Stimulated activated CD4-positive, alpha-beta T cell treated with anti-CD3 and anti-CD28 coated beads, Interleukin-1b, Interleukin-23, amount 100 ng/mL, for 4 hours (primary cell): ENCODE results near the gene PTPRR.
"Not testable (repeated sequence)": the region's sequence is repeated elsewhere in the genome, so short reads cannot be mapped to it uniquely, and the experiment has no call there.

Source experiments
- DNase-seq, 2 donors: peaks; one replicate each; pipeline ENCODE4 v3.0.0-alpha.2; 2020; ENCODE audit warnings: low read depth in 2 of 2

PTPRR gene

DNA sequence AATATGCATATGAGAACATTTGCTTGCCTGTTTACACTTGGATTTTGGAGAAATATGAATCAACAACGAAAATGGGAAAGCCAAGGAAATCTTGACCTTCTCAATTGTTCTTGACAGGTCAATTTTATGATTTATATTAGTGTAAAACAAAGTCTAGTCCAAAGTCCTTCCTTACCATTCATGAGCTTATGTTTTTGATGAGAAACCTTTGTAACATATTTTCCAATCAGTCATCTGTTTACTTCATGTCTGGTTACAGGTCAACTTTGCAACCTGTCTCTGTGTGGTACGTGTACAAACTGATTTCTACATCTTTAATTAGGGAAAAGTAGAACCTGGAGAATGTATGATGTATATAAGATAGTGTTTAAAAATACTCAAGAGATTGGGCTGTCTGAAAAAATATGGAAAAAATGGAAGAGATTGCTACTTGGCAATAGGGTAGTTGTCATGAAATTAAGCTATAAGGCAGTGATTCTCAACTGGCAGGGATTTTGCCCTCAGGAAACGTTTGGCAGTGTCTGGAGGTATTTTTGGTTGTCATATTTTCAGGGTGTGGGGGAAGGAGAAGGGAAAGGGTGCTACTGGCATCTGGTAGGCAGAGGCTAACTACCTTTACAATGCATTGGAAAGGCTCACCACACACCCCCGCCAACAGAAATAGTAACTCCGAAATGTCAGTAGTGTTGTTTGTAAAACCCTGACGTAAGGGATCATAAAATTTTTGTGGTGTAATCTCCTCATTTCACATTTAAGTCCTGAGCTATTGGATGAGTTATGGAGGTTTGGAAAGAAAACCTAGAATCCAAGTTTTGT lies 172.9 kb downstream of the PTPRR start:
- no peak for DNase-seq

DNA sequence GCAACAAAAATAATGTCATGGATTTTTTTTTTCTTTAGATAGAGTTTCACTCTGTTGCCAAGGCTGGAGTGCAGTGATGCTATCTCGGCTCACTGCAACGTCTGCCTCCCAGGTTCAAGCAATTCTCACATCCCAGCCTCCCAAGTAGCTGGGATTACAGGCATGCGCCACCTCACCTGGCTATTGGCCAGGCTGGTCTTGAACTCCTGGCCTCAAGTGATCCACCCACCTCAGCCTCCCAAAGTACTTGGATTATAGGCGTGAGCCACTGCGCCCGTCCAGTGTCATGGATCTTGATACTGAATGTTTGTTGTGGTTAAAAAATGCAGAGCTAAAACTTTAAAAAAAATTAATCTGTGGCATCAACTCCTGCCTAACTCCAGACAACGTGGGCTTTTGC lies 175.5 kb downstream of the PTPRR start:
- no peak for DNase-seq

DNA sequence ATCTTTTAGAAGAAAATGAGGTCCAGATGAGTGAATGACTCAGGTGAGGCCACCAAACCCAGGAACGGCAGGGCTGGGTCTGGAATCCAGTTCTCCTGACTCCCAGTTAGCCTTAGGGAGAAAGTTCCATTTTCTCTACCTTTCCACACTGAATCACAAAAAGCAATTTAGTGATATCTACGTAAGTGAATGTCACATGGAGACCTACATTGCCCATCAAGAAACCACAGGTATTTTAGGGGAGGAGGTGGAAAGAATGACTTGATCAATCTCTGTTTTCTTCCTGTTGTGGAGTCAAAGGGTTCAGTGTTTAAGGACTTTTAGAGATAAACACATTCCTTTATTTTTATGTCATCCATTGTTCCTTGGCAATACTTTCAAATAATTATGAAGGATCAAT lies 176.4 kb downstream of the PTPRR start:
- DNase-seq = no peak

DNA sequence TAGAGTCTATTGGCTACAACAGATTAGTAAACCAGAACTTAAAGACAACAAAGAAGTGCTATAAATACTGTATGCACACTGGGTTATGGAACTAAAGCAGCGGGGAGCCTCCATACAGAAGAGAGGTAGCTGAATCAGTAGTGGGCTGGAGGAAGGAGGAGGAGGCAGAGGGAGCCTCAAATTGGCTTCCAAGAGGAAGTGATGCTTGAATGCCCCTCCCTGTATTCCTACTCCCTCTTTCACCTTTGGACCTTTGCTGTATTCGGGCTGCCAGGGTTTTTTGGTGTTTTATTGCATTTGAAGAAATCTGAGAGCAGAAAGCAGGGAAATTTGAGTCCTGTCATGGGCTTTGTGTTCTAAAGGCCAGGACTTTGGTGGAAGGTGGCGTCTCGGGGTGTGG lies 179.3 kb downstream of the PTPRR start:
- DNase-seq = no peak

DNA sequence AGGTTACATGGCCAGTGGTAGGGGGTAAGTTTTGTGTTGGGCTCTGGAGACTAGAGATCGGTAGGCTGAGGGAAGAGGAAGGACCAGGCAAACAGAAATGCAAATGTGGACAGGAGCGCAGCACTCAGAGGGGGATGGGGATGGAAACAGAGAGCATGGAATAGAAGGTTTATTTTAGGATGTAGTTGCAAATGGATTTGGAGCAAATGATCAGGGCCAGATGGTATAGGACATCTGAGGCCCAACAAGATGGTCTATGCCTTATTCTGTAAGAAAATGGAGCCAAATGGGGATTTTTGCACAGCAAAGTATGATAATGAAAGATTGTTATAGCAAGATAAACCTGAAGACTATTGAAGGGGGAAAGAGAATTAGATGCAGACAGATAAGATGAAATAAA lies 180.8 kb downstream of the PTPRR start:
- no peak for DNase-seq

DNA sequence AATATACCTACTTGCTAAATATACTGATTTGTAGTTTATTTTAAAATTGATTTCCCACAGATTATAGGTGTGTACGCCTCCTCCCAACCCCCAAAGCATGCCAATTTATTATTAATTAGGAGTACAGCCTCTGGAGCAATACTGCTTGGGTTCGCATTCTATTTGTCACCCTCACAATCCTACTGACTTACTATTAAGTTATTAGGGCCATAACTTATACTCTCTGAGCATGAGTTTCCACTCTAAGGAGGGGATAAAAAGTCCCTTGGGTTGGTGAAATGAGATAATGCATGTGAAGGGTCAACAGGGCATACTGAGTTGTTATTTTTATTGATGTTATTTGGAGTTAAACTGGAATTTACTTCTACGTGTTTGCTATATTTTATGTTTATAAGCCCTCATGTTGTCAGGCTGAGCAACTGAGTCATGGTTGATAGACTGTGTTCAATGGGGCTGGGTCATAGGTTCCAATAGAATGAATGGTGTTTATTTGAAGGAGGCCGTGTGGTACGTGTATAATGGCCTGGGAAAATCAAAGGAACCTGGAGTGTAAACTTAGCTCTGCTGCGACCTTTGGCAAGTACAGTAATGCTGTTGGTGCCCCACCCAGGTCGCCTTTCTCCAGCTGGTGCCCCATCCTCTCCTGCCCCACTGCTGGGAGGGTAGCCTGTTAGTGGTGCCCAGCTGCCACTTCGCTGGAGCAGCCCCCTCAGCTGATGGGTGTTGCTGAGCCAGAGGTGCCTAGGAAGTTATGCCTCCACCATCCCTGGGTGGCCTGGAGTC lies 184.0 kb downstream of the PTPRR start:
- DNase-seq = no peak

DNA sequence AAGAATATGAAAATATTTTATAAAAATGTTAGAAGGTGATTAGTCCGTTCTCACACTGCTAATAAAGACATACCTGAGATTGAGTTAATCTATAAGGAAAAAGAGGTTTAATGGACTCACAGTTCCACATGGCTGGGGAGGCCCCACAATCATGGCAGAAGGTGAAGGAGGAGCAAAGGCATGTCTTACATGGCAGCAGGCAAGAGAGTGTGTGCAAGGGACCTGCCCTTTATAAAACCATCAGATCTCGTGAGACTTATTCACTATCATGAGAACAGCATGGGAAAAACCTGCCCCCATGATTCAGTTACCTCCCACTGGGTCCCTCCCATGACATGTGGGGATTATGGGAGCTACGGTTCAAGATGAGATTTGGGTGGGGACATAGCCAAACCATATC lies 185.3 kb downstream of the PTPRR start:
- DNase-seq = not testable (repeated sequence)

DNA sequence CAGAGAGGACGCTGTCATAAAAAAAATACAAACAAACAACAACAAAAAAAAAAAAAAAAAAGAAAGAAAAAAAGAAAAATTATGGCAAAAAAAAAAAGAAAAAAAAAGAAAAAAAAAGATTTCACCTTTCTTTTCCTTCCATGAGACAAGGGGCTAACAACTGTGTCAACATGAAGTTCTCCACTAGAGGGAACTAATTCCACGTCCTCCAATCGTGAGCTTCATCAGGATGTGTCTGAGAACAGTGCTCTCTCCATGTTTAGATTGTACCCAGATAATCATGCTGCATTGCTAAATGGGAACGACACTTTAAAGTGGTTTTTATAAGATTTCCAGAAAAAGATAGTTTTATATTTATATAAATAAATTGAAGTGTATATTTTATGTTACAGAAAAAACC lies 187.2 kb downstream of the PTPRR start:
- no peak for DNase-seq

DNA sequence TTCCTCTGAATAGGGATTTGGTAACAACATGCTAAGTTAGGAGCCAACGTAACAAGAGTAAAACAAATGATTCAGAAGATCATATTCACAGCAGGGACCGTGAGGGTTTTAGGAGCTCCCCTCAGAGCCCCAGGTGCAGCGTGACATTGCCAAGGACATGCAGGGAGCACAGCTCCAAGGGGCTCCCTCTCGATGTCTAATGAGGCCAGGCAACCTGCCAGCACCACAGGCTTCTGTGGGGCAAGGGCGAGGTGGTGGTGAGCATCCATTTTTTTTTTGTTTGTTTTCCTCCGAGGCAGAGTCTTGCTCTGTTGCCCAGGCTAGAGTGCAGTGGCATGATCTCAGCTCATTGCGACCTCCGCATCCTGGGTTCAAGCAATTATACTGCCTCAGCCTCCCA lies 188.3 kb downstream of the PTPRR start:
- no peak for DNase-seq

DNA sequence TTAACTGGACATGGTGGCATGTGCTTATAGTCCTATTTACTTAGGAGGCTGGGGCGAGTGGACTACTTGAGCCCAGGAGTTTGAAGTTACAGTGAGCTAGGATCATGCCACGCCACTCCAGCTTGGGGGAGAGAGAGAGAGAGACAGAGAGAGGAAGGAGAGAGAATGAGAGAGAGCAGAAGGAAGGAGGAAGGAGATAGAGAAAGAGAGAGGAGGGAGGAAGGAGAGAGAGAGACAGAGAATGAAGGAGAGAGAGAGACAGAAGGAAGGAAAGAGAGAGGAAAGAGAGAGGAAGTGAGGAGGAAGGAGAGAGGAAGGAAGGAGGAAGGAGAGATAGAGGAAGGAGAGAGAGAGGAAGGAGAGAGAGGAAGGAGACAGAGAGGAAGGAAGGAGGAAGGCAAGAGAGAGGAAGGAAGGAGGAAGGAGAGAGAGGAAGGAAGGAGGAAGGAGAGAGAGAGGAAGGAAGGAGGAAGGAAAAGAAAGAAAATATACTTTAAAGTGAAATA lies 189.8 kb downstream of the PTPRR start:
- no peak for DNase-seq

DNA sequence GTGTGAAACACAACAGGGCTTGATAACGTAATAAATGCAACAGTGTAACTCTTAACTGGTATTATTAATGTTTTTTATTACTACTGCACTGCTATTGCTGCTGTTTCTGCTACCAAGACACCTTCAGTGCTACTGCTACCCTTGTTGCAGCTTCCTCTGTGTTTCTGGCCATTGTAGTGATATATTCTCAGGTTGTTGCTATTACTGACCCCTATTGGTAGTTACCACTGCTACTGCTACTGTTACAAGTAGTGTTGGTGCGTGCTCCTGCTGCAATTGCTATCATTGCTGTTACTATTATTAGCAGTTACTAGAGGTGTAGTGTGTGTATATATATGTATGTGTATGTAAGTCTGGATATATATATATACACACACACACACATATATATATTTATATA lies 196.1 kb downstream of the PTPRR start:
- no peak for DNase-seq

DNA sequence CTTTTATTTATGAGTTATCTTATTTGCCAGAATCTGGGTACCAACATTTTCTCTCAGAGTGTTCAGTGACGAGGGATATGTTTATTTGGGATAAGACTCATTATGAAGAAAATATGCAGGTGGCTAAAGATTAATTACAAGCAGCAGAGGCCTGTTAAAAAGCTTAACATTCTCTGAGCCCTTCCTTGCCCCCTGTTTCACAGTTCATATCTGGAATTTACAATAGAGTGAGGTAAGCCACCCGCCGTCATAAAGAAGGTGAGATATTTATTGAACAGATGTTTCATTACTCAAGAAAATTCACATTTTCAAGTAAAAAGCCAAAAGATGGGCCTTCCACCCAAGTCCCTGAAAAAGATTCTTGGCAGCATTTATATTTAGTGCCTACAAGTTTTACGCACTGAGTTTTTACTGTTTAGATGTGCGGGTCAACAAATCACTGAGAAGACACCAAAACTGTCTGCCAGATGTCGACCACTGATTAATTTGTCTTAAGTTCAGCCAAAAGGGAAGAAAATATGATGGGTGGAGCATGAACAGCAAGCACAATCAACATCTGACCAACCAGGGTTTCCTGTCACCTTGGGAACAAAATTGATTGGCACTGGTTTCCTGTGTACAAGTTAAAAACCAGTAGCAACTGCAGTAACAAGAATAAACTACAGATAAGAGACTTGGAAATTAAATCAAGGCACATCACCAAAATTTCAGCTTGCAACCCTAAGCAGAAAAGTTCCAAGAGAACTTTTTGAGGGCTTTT lies 197.8 kb downstream of the PTPRR start:
- DNase-seq = no peak

DNA sequence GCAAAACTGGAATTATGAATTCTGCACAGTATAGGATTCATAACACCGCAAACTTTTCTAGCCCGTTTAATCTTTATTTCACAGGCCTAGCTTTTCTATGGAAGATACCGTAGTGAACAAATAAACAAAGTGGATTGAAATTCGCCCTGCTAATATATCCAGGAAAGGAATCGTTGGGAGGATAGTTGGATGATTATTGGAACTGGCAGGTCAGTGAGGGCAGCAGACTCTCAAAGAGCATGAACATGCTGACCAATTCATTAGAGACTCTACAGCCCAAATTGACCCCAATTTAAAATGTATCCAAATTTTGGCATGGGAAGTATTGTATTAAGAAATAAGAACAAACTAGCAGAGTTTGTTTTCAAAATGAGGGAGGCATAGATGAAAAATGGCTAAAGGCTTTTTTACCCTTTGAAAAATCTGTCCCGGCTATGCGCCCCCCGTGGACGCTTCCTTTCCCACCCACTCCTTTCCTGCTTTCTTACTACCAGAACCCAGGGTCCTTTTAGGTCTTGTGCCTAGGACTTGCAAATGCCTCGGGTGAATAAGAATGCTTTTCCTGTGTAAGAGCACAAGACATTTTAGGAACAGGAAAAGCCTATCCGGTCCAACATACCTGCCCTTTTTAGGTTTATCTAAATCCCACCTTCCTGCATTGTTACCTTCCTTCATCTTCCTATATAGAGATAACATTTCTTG lies 198.7 kb downstream of the PTPRR start:
- no peak for DNase-seq

DNA sequence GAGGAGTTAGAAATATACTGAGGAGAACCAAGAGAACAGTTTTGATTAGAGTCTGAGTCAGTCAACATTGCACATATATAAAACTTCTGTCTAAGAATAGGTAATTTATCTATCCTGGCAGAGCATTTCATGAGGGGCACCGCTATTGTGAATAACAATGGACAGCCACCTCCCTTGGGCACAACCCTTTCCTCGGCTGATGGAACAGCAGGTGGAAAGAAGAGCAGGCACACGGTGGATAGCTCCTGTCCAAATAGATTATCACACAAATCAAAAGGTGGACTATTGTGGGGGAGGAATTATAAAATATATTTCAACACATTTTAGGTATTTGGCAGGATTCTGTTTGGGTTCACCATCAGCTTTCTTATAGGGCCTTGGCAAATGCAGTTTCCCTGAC lies 199.3 kb downstream of the PTPRR start:
- no peak for DNase-seq

DNA sequence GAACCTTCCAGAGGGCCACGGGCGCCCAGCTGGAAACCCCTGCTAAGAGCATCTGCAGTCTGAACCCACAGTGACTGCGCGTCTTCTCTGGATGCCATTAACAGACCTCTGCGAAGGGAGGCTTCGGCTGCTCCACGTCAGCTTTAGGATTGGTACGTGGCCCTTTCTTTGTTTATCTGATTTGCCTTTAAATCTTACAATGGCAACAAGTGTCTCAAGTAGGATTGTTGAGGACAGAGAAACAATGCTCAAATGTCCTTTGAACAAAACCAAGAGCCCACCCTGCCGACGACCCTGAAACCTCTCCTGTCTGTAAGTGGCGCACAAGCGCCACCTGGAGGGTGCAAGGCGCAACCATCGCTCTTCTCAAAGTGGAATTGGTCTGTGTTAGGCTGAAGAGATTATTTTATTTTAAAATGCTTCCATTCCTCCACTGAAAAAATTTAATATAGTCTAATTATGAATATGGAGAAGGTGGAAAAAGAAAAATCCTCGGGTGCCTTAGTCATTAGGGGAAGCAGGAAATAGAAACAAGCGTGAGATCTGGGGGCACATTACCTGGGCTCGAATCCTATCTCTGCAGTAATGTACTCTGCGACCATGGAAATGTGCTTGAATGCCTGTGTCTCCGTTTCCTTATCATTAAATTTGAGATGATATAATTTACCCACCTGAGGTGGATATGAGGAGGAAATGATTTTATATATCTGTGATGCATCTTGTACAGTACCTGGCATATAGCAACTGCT lies 200.7 kb downstream of the PTPRR start:
- peak in 1 of 2 donors; percentile 10 for DNase-seq

DNA sequence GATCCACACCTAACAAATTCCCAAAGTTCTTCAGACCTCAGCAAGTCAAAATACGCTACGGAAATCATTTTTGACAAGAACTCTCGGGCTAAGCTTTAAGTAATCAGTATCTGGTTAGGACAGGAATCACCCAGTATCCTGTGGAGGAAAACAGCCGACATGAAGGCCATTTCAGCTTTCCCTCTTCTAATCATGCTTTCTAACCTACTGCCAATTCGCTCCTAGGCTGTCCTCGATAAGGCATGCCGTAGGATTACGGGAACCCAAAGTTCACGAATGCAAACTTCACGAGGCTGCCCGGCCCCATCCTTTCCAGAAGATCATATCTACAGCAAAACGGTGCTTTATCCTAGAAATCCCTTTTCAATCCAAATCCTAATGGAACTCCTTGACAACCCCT lies 201.5 kb downstream of the PTPRR start:
- no peak for DNase-seq

DNA sequence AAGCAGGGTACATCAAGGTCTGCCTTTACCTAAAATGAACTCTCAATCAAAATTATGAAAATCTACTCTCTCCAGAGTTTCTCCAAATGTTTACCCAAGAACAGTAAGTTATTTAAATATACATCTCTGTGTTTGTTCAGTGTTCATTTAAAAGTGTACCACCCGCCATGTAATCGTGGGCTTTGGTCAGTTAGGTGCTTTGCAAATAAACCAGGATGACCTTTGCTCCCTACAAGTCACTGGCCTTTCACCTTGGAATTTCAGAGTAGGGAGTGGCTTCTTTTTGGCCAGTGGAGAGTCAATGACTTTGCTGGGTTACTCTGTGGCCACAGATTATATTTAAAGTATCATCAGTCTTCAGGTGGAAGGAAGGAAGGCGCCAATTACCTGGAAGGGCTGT lies 208.7 kb downstream of the PTPRR start:
- DNase-seq = no peak

DNA sequence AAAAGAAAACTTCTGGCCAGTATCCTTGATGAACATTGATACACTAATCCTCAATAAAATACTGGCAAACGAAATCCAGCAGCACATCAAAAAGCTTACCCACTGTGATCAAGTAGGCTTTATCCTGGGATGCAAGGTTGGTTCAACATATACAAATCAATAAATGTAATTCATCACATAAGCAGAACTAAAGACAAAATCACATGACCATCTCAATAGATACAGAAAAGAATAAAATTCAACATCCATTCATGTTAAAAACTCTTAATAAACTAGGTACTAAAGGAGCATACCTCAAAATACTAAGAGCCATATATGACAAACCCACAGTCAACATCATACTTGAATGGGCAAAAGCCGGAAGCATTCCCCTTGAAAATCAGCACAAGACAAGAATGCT lies 211.5 kb downstream of the PTPRR start:
- DNase-seq = no peak

DNA sequence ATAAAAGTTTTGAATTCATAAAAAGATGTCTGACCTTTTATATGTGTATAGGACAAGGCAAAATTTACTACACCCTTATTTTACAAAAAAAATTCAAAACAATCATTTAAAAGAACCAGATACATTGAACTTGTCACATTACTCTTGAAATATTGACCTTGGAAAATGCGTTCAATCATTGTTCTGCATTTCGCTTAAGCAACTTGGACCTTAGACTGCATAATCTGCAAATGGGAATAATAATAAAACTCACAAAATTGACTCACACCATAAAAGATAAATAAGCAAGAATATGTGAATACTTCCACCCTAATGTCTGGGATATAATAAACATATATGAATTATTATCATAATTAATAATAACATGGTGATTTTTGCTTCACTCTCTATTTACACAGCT lies 213.9 kb downstream of the PTPRR start:
- no peak for DNase-seq

DNA sequence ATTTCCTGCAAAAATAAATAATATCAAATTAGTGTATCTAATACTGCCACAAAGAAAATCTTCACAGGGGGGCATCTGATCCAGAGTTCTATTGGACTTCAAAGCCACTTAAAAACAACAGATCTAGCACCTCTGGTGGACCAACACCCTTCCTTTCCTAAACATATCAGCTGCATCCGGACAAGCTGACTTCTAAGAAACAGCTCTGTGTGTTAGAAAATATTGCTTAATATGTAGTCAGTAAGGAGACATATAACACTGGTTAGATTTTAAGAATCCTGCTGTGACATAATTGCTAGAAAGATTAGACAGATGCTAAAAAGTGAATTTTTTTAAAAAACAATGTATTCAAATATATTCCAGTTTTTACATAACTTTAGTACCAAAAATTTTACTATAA lies 222.2 kb downstream of the PTPRR start:
- DNase-seq = no peak
